K562 (cell line): ENCODE measurements around the gene PRM3. TPM values are rescaled to one million over a fixed set of nuclear protein-coding genes. Genes with fewer than 3 reads are reported as not detected.

Source experiments
- CBX1 ChIP-seq: sonication (generic); IDR thresholded peaks from 2 replicates; pipeline ENCODE4 v1.6.1; 2016; ENCODE audit warnings: antibody characterized with exemption, low read depth, mild to moderate bottlenecking
- CGGBP1 ChIP-seq: fragments of 250-450 bp; sonication (Bioruptor Pico); IDR thresholded peaks from 2 replicates; pipeline ENCODE4 v1.9.0; 2021; ENCODE audit warnings: mild to moderate bottlenecking
- HDAC6 ChIP-seq: IDR thresholded peaks from 2 replicates; pipeline ENCODE4 v1.6.1; 2012; ENCODE audit warnings: low read depth, mild to moderate bottlenecking, control low read depth, inconsistent platforms, low read length, moderate library complexity
- NFATC3 ChIP-seq: fragments of 450-650 bp; IDR thresholded peaks from 2 replicates; pipeline ENCODE4 v1.6.1; 2017; ENCODE audit warnings: mild to moderate bottlenecking
- RAD51 ChIP-seq: fragments of 450-650 bp; IDR thresholded peaks from 2 replicates; pipeline ENCODE4 v1.7.1; 2016; ENCODE audit warnings: low read depth, mild to moderate bottlenecking, borderline replicate concordance
- RBM15 ChIP-seq: fragments of 200-400 bp; formaldehyde crosslinking; IDR thresholded peaks from 2 replicates; pipeline ENCODE4 v1.6.1; 2018; ENCODE audit warnings: mild to moderate bottlenecking, low read length, moderate library complexity; ENCODE audit not compliant: insufficient read depth
- STAT6 ChIP-seq: sonication (generic); formaldehyde crosslinking; IDR thresholded peaks from 2 replicates; pipeline ENCODE4 v1.8.1; 2023; ENCODE audit warnings: mild to moderate bottlenecking, missing genetic modification reagents
- TARDBP ChIP-seq: fragments of 450-650 bp; IDR thresholded peaks from 2 replicates; pipeline ENCODE4 v1.6.1; 2016
- YBX1 ChIP-seq: fragments of 450-650 bp; IDR thresholded peaks from 2 replicates; pipeline ENCODE4 v1.7.1; 2016; ENCODE audit warnings: mild to moderate bottlenecking
- ZBTB5 ChIP-seq: fragments of 450-650 bp; IDR thresholded peaks from 2 replicates; pipeline ENCODE4 v1.6.1; 2017; ENCODE audit warnings: antibody characterized with exemption
- ZKSCAN8 ChIP-seq: fragments of 200-800 bp; sonication (Bioruptor generic); IDR thresholded peaks from 2 replicates; pipeline ENCODE4 v1.6.1; 2016; ENCODE audit warnings: missing genetic modification characterization, missing compliant biosample characterization
- ZNF121 ChIP-seq: sonication (generic); formaldehyde crosslinking; conservative IDR thresholded peaks from 2 replicates; pipeline ENCODE4 v1.8.0; 2022; ENCODE audit warnings: missing genetic modification reagents
- ZNF318 ChIP-seq, 2 experiments: fragments of 450-650 bp; IDR thresholded peaks; 2 replicates each; pipeline ENCODE4 v1.6.1; 2016; ENCODE audit warnings: mild to moderate bottlenecking in 2 of 2, borderline replicate concordance in 1 of 2, low read depth in 1 of 2, moderate library complexity in 1 of 2
- ZNF785 ChIP-seq: fragments of 250-450 bp; sonication (Bioruptor Pico); IDR thresholded peaks from 2 replicates; pipeline ENCODE4 v1.4.0; 2020; ENCODE audit warnings: mild to moderate bottlenecking
- polyA plus RNA-seq, 8 experiments: library from polyadenylated mRNA; depleted of rRNA in 4 of 8; stranded (reverse) in 5 of 8; unstranded in 3 of 8; fragments of >200 nt; fragmentation: Nextera tagmentation in 2 of 8; fragmentation: Illumina TruSeq in 1 of 8; extraction: Ambion mirVana in 2 of 8; extraction: Trizol in 1 of 8; gene quantifications; 2 replicates each; pipeline versions ENCODE4 v1.2.1 to v1.2.3, GENCODE V29; 2011 to 2014; ENCODE audit warnings: inconsistent platforms in 1 of 8, missing spikeins in 1 of 8
- total RNA-seq, 7 experiments: library from RNA; depleted of rRNA in 6 of 7; stranded (reverse); fragments of >200 nt in 6 of 7; fragmentation: Illumina TruSeq in 2 of 7; extraction: Trizol in 2 of 7; gene quantifications; 2 replicates each; pipeline versions ENCODE4 v1.2.1 to v1.2.3, GENCODE V29; 2011 to 2021; ENCODE audit warnings: low replicate concordance in 1 of 7

Gene PRM3
- total and polyA plus RNA-seq, 9 of the 15 experiments (the other 6 are each of a cell fraction or from before 2014, with no cell fraction given) = not detected

DNA sequence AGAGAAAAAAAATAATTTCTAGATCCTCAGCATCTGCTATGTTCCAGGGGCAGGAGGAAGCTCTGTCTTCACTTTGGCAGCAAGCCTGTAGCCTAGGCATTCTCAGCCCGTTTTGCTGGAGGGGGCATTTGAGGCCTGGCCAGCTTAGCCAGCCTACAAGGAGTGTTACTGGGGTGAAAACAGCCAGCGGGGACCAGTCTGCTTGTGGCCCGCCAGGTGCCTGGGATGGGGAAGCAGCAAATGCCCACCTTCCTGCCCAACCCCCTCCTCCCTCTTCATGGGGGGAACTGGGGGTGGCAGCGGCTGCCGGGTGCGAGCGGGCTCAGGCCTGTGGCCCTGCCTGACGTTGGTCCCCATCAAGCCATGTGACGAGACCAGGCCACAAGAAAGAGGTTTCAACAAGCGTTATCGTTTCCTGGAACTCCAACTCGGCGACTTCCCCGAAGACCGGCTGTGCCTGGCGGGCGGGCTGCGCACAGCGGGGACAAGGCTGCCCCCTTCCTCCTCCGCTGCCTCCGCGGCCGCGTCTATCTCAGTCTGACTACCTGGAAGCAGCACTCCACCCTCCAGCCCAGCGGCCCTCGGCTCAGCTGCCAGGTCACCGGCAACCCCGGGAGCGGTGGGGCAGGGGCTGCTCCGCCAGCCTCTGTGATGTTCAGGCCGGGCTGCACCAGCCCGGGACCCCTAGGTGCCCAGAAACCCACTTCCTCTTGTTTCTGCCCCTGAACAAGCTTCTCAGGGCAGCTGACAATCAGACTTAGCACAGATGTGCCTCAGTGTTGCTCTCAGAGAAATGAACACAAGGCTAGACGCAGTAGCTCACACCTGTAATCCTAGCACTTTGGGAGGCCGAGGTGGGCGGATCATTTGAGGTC lies 40.3 kb downstream of the PRM3 start (continued):
- TF ChIP-seq ZBTB5 (no peak), RBM15 (no peak), NFATC3 (no peak), CBX1 (no peak; the same call in none of the 2 replicates), ZNF785 (CRISPR knock-in tag) (no peak), RAD51 (peak; percentile 77), YBX1 (no peak), TARDBP (no peak), HDAC6 (no peak), ZKSCAN8 (0 out of 2 replicates have a peak, but pooled peaks have one; percentile 62), CGGBP1 (CRISPR knock-in tag) (no peak), ZNF121 (CRISPR knock-in tag) (no peak), ZNF318 (IDR thresholded peaks at IDR 0.05; ENCODE audit: borderline replicate concordance in 1 of 2, low read depth in 1 of 2) (no peak), STAT6 (CRISPR knock-in tag) (no peak)
